Measurements from ENCODE around the gene OS9. TPM values are rescaled to one million over a fixed set of nuclear protein-coding genes. Genes with fewer than 3 reads are reported as not detected.

Gene OS9
- total and polyA plus RNA-seq, 7 donors: 69.1 to 243 (median 140) TPM

- intact Hi-C loops (cut with DNase I): no loop called here
- no peaks in the 10 kb centered on the region for H3K27me3 ChIP-seq
- H3K9me3 ChIP-seq: no peaks in the 10 kb centered on the region
- TF ChIP-seq CTCF (IDR thresholded peaks at IDR 0.05) (no peak), POLR2A (IDR thresholded peaks at IDR 0.05) (no peak), EP300 (IDR thresholded peaks at IDR 0.05) (no peak), POLR2AphosphoS5 (IDR thresholded peaks at IDR 0.05) (no peak)
- no peak overlapping the region for H3K27ac ChIP-seq
- H3K36me3 ChIP-seq: peaks cover 0 to 40% (median 14%) of the 10 kb centered on the region in 4 donors
- peaks cover 0 to 18% (median 12%) of the 10 kb centered on the region in 4 donors for H3K4me1 ChIP-seq
- DNase-seq: no peak
- H3K4me3 ChIP-seq: no peak overlapping the region
- 95% methylated on average over 11 of the region's 11 CpGs for WGBS, 2 donors
Measured at GRCh38 chr12:57695770-57696432, 2.0 kb downstream of the OS9 start.

DNA sequence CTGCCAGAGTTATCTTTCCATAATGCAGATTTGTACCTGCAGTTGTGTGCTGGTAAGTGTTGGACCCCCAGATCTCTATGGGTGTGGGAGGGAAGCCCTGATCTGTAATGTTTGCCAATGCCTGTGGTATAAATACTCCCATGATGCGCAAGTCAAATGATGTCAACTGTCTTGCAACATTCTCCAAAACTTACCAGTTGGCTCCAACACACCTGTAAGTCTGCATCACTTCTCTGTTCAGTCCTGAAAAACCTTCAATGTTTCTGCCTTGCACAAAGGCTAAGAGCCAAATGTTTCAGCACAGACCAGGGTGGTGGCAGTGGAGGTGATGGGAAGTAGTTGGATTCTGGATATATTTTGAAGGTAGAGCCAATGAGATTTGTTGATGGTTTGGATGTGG lies 3.1 kb downstream of the OS9 start:
- WGBS, 2 donors: 98 to 100% methylated on average over 1 of the region's 1 CpG
- peaks cover 0 to 18% (median 12%) of the 10 kb centered on the region in 4 donors for H3K4me1 ChIP-seq
- H3K27me3 ChIP-seq: no peaks in the 10 kb centered on the region
- H3K27ac ChIP-seq: no peak overlapping the region
- peaks cover 0 to 46% (median 14%) of the 10 kb centered on the region in 4 donors for H3K36me3 ChIP-seq
- H3K9me3 ChIP-seq: no peaks in the 10 kb centered on the region
- intact Hi-C loops (cut with DNase I): no loop called here
- DNase-seq: no peak
- no peak for TF ChIP-seq POLR2AphosphoS5 (IDR thresholded peaks at IDR 0.05)
- no peak for TF ChIP-seq CTCF (IDR thresholded peaks at IDR 0.05)
- no peak for TF ChIP-seq EP300 (IDR thresholded peaks at IDR 0.05)
- TF ChIP-seq POLR2A (IDR thresholded peaks at IDR 0.05): no peak
- H3K4me3 ChIP-seq: no peak overlapping the region

- H3K36me3 ChIP-seq: peaks cover 0 to 59% (median 18%) of the 10 kb centered on the region in 4 donors
- no peaks in the 10 kb centered on the region for H3K9me3 ChIP-seq
- no peak overlapping the region for H3K27ac ChIP-seq
- 95% methylated on average over 3 of the region's 3 CpGs for WGBS, 2 donors
- H3K27me3 ChIP-seq: no peaks in the 10 kb centered on the region
- H3K4me1 ChIP-seq: peaks cover 0 to 15% (median 11%) of the 10 kb centered on the region in 4 donors
- TF ChIP-seq EP300 (IDR thresholded peaks at IDR 0.05): no peak
- TF ChIP-seq CTCF (IDR thresholded peaks at IDR 0.05): no peak
- no peak for TF ChIP-seq POLR2A (IDR thresholded peaks at IDR 0.05)
- no peak for TF ChIP-seq POLR2AphosphoS5 (IDR thresholded peaks at IDR 0.05)
- no peak for DNase-seq
- no peak overlapping the region for H3K4me3 ChIP-seq
- intact Hi-C loops (cut with DNase I): no loop called here
Measured at GRCh38 chr12:57698414-57698813, 4.5 kb downstream of the OS9 start.

DNA sequence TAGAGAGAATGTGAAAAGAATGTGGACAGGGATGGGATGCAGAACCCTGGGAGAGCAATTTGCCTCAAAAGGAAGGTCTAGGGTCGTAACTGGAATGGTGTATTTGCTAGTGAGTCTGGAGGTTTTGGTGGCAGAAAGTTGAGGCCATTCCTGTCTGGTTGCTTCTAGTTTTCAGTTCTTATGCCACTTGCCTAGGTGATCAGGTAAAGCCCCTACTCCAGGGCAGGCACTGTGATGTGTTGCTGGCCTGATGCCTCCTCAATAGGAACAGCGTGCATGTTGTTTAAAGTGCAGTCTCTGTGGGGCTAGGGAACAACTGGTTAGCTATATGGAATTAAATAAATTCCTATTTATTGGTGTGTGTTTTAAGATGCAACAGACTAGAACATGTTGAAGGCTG lies 6.4 kb downstream of the OS9 start:
- intact Hi-C loops (cut with DNase I): no loop called here
- WGBS, 2 donors: 95 to 97% methylated on average over 2 of the region's 2 CpGs
- DNase-seq: no peak
- Histone ChIP-seq H3K27me3 (no peaks in the 10 kb centered on the region), H3K4me3 (no peak overlapping the region), H3K4me1 (peaks cover 0 to 4% (median under 1%) of the 10 kb centered on the region in 4 donors), H3K9me3 (no peaks in the 10 kb centered on the region), H3K36me3 (peaks cover 0 to 77% (median 24%) of the 10 kb centered on the region in 4 donors), H3K27ac (no peak overlapping the region)
- TF ChIP-seq POLR2A (IDR thresholded peaks at IDR 0.05) (no peak), EP300 (IDR thresholded peaks at IDR 0.05) (no peak), POLR2AphosphoS5 (IDR thresholded peaks at IDR 0.05) (no peak), CTCF (IDR thresholded peaks at IDR 0.05) (no peak)

- intact Hi-C loops (cut with DNase I): no loop called here
- WGBS, 2 donors: 92 to 99% methylated on average over 3 of the region's 3 CpGs
Measured at GRCh38 chr12:57707250-57707649, 13.3 kb downstream of the OS9 start.

More at GRCh38 chr12:57707250-57707649, 13.3 kb downstream of the OS9 start:
- TF ChIP-seq CTCF (IDR thresholded peaks at IDR 0.05): no peak
- TF ChIP-seq POLR2A (IDR thresholded peaks at IDR 0.05): no peak
- TF ChIP-seq POLR2AphosphoS5 (IDR thresholded peaks at IDR 0.05): no peak
- TF ChIP-seq EP300 (IDR thresholded peaks at IDR 0.05): no peak
- Histone ChIP-seq H3K27me3 (no peaks in the 10 kb centered on the region), H3K4me3 (no peak overlapping the region), H3K36me3 (peaks cover 0 to 71% (median 13%) of the 10 kb centered on the region in 4 donors), H3K4me1 (no peaks in the 10 kb centered on the region), H3K9me3 (no peaks in the 10 kb centered on the region), H3K27ac (no peak overlapping the region)
- DNase-seq: no peak

All from sigmoid colon (tissue), 7 donors.